ENCODE measurements around the gene RLN3. TPM values are rescaled to one million over a fixed set of nuclear protein-coding genes. Genes with fewer than 3 reads are reported as not detected.

Gene RLN3
- total RNA-seq, 3 donors from 2014 or later = not detected

GRCh38 chr19:13997631-13997962, 30.4 kb upstream of the RLN3 start:
- H3K36me3 ChIP-seq = no peaks in the 10 kb centered on the region
- peaks cover 0 to 3% of the 10 kb centered on the region in 2 donors for H3K4me1 ChIP-seq
- no peak for DNase-seq (ENCODE audit: low spot score in 2 of 2)
- no peaks in the 10 kb centered on the region for H3K27me3 ChIP-seq
- peaks cover 0 to 8% of the 10 kb centered on the region in 2 donors for H3K9me3 ChIP-seq
- TF ChIP-seq POLR2AphosphoS5 (IDR thresholded peaks at IDR 0.05) (no peak), CTCF (IDR thresholded peaks at IDR 0.05) (no peak)
- intact Hi-C loops (cut with DNase I; ENCODE audit: low total_unique reads) = no loop called here
- H3K4me3 ChIP-seq = no peak overlapping the region
- H3K27ac ChIP-seq = no peak overlapping the region

GRCh38 chr19:13998426-13998825, 29.5 kb upstream of the RLN3 start:
- intact Hi-C loops (cut with DNase I; ENCODE audit: low total_unique reads) = no loop called here
- no peak overlapping the region for H3K27ac ChIP-seq
- DNase-seq (ENCODE audit: low spot score in 2 of 2) = no peak
- no peaks in the 10 kb centered on the region for H3K36me3 ChIP-seq
- no peaks in the 10 kb centered on the region for H3K27me3 ChIP-seq
- H3K9me3 ChIP-seq = peaks cover 0 to 8% of the 10 kb centered on the region in 2 donors
- H3K4me1 ChIP-seq = peaks cover 0 to 11% of the 10 kb centered on the region in 2 donors
- TF ChIP-seq POLR2A (IDR thresholded peaks at IDR 0.05) (no peak), CTCF (IDR thresholded peaks at IDR 0.05) (no peak), POLR2AphosphoS5 (IDR thresholded peaks at IDR 0.05) (no peak)
- no peak overlapping the region for H3K4me3 ChIP-seq

GRCh38 chr19:13999085-13999484, 28.9 kb upstream of the RLN3 start:
- H3K4me3 ChIP-seq = no peak overlapping the region
- intact Hi-C loops (cut with DNase I; ENCODE audit: low total_unique reads) = no loop called here
- DNase-seq (ENCODE audit: low spot score in 2 of 2) = no peak
- peaks cover 0 to 18% of the 10 kb centered on the region in 2 donors for H3K4me1 ChIP-seq
- peaks cover 0 to 8% of the 10 kb centered on the region in 2 donors for H3K9me3 ChIP-seq
- no peak for TF ChIP-seq POLR2AphosphoS5 (IDR thresholded peaks at IDR 0.05)
- TF ChIP-seq POLR2A (IDR thresholded peaks at IDR 0.05) = no peak
- TF ChIP-seq CTCF (IDR thresholded peaks at IDR 0.05) = no peak
- no peaks in the 10 kb centered on the region for H3K36me3 ChIP-seq
- H3K27me3 ChIP-seq = no peaks in the 10 kb centered on the region
- no peak overlapping the region for H3K27ac ChIP-seq

- Histone ChIP-seq H3K27me3 (no peaks in the 10 kb centered on the region), H3K4me1 (peaks cover 0 to 21% of the 10 kb centered on the region in 2 donors), H3K36me3 (no peaks in the 10 kb centered on the region), H3K27ac (peak overlapping the region; percentile 41 to 100), H3K4me3 (no peak overlapping the region), H3K9me3 (peaks cover 0 to 8% of the 10 kb centered on the region in 2 donors)
- TF ChIP-seq CTCF (IDR thresholded peaks at IDR 0.05) (no peak), POLR2AphosphoS5 (IDR thresholded peaks at IDR 0.05) (no peak), POLR2A (IDR thresholded peaks at IDR 0.05) (no peak)
- no peak for DNase-seq (ENCODE audit: low spot score in 2 of 2)
- intact Hi-C loops (cut with DNase I; ENCODE audit: low total_unique reads) = no loop called here
Observed at GRCh38 chr19:14000691-14001375, 27.1 kb upstream of the RLN3 start.

- no peaks in the 10 kb centered on the region for H3K27me3 ChIP-seq
- H3K36me3 ChIP-seq = no peaks in the 10 kb centered on the region
- no peak overlapping the region for H3K4me3 ChIP-seq
- no peak for DNase-seq (ENCODE audit: low spot score in 2 of 2)
- peaks cover 0 to 21% of the 10 kb centered on the region in 2 donors for H3K4me1 ChIP-seq
- peak overlapping the region; percentile 99 to 100 for H3K27ac ChIP-seq
- intact Hi-C loops (cut with DNase I; ENCODE audit: low total_unique reads) = no loop called here
- H3K9me3 ChIP-seq = peaks cover 0 to 8% of the 10 kb centered on the region in 2 donors
- no peak for TF ChIP-seq POLR2AphosphoS5 (IDR thresholded peaks at IDR 0.05)
- TF ChIP-seq POLR2A (IDR thresholded peaks at IDR 0.05) = no peak
- no peak for TF ChIP-seq CTCF (IDR thresholded peaks at IDR 0.05)
Observed at GRCh38 chr19:14002571-14003250, 25.2 kb upstream of the RLN3 start.

All from breast epithelium (tissue), 4 donors.